Neural progenitor cell (in vitro differentiated cells): ENCODE measurements around the gene CCM2.

Source experiments
- EZH2 ChIP-seq: fragments of 200-600 bp; sonication (generic); IDR thresholded peaks from 2 replicates; pipeline ENCODE4 v1.6.1; 2017; ENCODE audit warnings: antibody characterized with exemption, mild to moderate bottlenecking, moderate library complexity
- TF ChIP-seq, protein P1 (sequence below): fragments of 200-600 bp; sonication (generic); IDR thresholded peaks from 2 replicates; pipeline ENCODE4 v1.5.1; 2017; ENCODE audit warnings: antibody characterized with exemption, mild to moderate bottlenecking

DNA sequence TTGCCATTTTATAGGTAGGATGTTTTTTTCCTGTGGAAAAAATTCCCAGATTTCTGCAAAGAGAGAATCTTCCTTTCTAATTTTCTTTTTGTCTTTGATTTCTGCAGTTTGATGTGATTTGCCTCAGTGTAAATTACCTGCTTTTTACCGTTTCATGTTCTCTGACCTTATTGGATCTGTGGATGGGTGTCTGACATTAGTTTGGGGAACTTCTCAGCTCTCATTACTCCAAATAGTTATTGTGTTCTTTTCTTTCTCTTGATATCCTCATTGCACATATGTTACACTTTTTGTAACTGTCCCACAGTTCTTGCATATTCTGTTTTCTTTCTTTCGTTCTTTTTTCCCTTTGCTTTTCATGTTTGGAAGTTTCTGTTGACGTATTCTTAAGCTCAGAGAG lies 60.3 kb downstream of the CCM2 start:
- TF ChIP-seq, protein P1, sequence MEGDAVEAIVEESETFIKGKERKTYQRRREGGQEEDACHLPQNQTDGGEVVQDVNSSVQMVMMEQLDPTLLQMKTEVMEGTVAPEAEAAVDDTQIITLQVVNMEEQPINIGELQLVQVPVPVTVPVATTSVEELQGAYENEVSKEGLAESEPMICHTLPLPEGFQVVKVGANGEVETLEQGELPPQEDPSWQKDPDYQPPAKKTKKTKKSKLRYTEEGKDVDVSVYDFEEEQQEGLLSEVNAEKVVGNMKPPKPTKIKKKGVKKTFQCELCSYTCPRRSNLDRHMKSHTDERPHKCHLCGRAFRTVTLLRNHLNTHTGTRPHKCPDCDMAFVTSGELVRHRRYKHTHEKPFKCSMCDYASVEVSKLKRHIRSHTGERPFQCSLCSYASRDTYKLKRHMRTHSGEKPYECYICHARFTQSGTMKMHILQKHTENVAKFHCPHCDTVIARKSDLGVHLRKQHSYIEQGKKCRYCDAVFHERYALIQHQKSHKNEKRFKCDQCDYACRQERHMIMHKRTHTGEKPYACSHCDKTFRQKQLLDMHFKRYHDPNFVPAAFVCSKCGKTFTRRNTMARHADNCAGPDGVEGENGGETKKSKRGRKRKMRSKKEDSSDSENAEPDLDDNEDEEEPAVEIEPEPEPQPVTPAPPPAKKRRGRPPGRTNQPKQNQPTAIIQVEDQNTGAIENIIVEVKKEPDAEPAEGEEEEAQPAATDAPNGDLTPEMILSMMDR = no peak
- TF ChIP-seq EZH2 = no peak
